ENCODE measurements around the gene SUSD5.

GRCh38 chr3:33130144-33130543 lies 88.5 kb downstream of the SUSD5 start:
- no peak for TF ChIP-seq CTCF (conservative IDR thresholded peaks at IDR 0.05; ENCODE audit: low read depth, low read length)
- no peak for TF ChIP-seq EZH2 (IDR thresholded peaks at IDR 0.05; ENCODE audit: low read length, unreplicated experiment)

All from PC-3 (cell line).